ENCODE results near the gene FCN2. TPM values are rescaled to one million over a fixed set of nuclear protein-coding genes. Genes with fewer than 3 reads are reported as not detected.

FCN2 gene
- total RNA-seq, 4 donors from 2014 or later, result 1.9 TPM; not detected in 3

DNA sequence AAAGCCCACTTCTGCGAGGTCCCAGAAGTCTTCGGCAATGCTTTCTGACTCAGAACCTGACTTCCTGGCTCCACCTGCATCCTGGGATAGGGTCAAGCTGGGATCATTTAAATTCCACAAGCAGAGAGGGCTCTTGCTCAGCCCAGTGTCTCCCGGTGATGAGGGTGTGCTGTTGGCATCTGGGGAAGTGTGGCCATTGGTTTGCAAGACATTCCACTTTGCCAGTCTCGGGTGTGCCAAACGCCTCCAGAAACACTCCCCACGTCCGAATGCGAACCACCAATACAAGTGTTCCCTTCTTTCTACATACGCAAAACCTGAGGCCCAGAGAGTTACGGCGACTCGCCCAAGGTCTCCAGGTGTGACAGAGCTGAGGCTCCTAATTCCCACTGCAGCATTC is 43.1 kb upstream of the FCN2 start:
- TF ChIP-seq, protein P1, sequence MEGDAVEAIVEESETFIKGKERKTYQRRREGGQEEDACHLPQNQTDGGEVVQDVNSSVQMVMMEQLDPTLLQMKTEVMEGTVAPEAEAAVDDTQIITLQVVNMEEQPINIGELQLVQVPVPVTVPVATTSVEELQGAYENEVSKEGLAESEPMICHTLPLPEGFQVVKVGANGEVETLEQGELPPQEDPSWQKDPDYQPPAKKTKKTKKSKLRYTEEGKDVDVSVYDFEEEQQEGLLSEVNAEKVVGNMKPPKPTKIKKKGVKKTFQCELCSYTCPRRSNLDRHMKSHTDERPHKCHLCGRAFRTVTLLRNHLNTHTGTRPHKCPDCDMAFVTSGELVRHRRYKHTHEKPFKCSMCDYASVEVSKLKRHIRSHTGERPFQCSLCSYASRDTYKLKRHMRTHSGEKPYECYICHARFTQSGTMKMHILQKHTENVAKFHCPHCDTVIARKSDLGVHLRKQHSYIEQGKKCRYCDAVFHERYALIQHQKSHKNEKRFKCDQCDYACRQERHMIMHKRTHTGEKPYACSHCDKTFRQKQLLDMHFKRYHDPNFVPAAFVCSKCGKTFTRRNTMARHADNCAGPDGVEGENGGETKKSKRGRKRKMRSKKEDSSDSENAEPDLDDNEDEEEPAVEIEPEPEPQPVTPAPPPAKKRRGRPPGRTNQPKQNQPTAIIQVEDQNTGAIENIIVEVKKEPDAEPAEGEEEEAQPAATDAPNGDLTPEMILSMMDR (IDR thresholded peaks at IDR 0.05), result no peak
- TF ChIP-seq EP300 (IDR thresholded peaks at IDR 0.05) (no peak), POLR2A (IDR thresholded peaks at IDR 0.05) (no peak)
- peaks cover 0 to 100% (median 0%) of the 10 kb centered on the region in 3 donors for H3K36me3 ChIP-seq
- WGBS, 2 donors, result 86 to 87% methylated on average over 12 of the region's 12 CpGs

DNA sequence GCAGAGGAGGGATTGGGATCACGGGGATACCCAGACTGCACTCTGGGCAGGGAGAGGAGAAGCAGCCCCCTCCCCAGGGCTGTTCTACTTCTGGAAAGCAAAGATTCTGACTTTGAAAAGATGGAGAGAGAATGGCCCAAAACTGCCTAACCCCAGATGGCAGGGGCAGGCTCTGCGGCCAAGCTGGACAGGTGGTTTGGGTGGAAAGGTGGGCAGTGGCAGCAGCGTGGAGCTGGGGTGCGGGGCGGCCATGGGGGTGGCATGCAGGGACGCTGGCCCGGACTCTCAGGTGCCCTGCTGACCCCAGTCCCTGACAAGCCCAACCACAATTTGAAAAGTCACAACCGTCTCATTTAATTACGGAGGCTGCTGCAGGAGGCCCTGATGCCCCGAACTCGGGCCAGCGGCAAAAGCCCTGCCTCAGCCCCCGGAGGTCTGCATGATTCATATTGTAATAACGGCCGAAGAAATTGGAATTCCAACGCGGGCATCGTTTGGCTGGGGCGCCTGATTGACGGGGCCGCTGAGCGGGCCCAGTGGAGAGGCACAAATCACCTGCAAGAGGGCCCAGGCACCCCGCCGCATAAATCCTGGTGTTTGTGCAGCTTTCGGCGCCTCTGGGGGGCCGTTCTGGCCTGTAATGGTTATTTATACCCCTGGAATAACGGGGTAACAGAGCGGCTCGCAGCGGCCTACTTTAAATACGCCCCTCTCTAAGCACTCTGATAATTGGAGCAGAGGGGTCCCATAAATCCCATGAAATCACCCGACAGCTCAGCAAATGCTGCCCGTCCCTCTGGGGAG is 41.8 kb upstream of the FCN2 start:
- 69 to 75% methylated on average over 33 to 34 of the region's 34 CpGs for WGBS, 2 donors
- Histone ChIP-seq H3K9me3 (no peaks in the 10 kb centered on the region), H3K36me3 (peaks cover 0 to 100% (median 0%) of the 10 kb centered on the region in 3 donors), H3K4me3 (no peak overlapping the region), H3K4me1 (peaks cover 0 to 12% (median 0%) of the 10 kb centered on the region in 4 donors), H3K27ac (no peak overlapping the region), H3K27me3 (no peaks in the 10 kb centered on the region)
- DNase-seq (ENCODE audit: low spot score in 2 of 2), result no peak
- TF ChIP-seq, protein P1 (IDR thresholded peaks at IDR 0.05), result no peak
- no peak for TF ChIP-seq POLR2A (IDR thresholded peaks at IDR 0.05)
- no peak for TF ChIP-seq EP300 (IDR thresholded peaks at IDR 0.05)

More for the DNA sequence above, 43.1 kb upstream of the FCN2 start:
- no peaks in the 10 kb centered on the region for H3K27me3 ChIP-seq
- no peaks in the 10 kb centered on the region for H3K9me3 ChIP-seq
- H3K27ac ChIP-seq, result no peak overlapping the region
- H3K4me3 ChIP-seq, result no peak overlapping the region
- H3K4me1 ChIP-seq, result peaks cover 0 to 12% (median 0%) of the 10 kb centered on the region in 4 donors
- DNase-seq (ENCODE audit: low spot score in 2 of 2), result no peak

DNA sequence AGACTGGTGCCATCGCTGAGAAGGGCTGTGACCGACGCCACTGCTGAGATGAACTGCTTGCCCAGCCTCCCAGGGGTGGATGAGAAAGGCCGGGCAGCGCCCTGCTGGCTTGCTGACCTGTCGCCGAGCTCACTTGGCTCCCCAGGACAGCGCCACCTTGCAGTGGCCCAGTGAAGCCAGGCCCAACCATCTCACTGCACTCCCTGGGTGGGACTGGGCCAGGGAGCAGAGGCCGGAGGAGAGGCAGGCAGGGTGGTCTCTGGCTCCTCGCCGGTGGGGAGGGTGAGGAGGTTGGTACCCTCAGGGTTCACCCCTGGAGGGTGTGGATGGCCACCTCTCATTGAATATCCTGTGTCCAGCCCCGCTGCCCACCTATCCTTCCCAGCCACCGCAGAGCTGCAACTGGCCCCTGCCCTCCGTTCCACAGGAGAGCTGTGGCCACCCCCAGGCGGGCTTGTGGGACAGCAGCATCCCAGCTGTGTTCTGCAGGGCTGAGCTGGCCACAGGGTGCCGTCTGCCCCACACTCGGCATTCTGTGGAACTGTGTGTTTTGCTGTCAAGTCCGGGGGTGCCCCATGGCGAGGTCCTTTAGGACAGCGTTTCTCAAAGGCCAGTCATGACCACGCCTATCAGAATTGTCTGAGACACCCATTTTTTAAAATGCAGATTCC is 41.0 kb upstream of the FCN2 start:
- no peak overlapping the region for H3K4me3 ChIP-seq
- no peaks in the 10 kb centered on the region for H3K9me3 ChIP-seq
- TF ChIP-seq, protein P1 (IDR thresholded peaks at IDR 0.05), result no peak
- no peak for TF ChIP-seq POLR2A (IDR thresholded peaks at IDR 0.05)
- no peak for TF ChIP-seq EP300 (IDR thresholded peaks at IDR 0.05)
- WGBS, 2 donors, result 77 to 83% methylated on average over 7 to 8 of the region's 21 CpGs
- H3K4me1 ChIP-seq, result peaks cover 0 to 12% (median 0%) of the 10 kb centered on the region in 4 donors
- DNase-seq (ENCODE audit: low spot score in 2 of 2), result no peak
- H3K27me3 ChIP-seq, result no peaks in the 10 kb centered on the region
- H3K36me3 ChIP-seq, result peaks cover 0 to 99% (median 0%) of the 10 kb centered on the region in 3 donors
- no peak overlapping the region for H3K27ac ChIP-seq

DNA sequence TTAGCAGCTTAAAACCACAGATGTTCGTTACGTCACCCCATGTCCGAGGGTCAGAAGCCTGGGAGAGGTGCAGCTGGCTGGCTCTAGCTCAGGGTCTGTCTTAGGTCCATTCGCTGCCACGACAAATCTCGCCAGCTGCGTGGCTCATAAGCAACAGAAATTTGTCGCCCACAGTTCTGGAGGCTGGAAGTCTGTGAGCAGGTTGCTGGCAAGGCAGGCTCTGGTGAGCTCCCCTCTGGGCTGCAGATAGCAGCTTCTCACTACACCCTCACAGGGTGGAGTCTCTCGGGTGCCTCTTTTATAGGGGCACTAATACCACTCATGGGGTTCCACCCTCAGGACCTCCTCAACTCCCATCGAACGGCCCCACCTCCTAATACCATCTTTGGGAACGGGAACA is 40.1 kb upstream of the FCN2 start:
- no peaks in the 10 kb centered on the region for H3K9me3 ChIP-seq
- H3K36me3 ChIP-seq, result peaks cover 0 to 99% (median 0%) of the 10 kb centered on the region in 3 donors
- DNase-seq (ENCODE audit: low spot score in 2 of 2), result no peak
- H3K27ac ChIP-seq, result no peak overlapping the region
- TF ChIP-seq POLR2A (IDR thresholded peaks at IDR 0.05), result no peak
- TF ChIP-seq, protein P1 (IDR thresholded peaks at IDR 0.05), result no peak
- TF ChIP-seq EP300 (IDR thresholded peaks at IDR 0.05), result no peak
- H3K4me3 ChIP-seq, result no peak overlapping the region
- H3K27me3 ChIP-seq, result no peaks in the 10 kb centered on the region
- peaks cover 0 to 3% (median 0%) of the 10 kb centered on the region in 4 donors for H3K4me1 ChIP-seq
- 87 to 88% methylated on average over 12 of the region's 12 CpGs for WGBS, 2 donors
